Thymus (tissue), 11 donors: ENCODE results near the gene DENND4A. TPM values are rescaled to one million over a fixed set of nuclear protein-coding genes. Genes with fewer than 3 reads are reported as not detected.
"Not testable (repeated sequence)": the region's sequence is repeated elsewhere in the genome, so short reads cannot be mapped to it uniquely, and the experiment has no call there.

ENCODE experiments used
- DNase-seq, 9 donors: peaks; one replicate each; pipeline ENCODE4 v3.0.0-alpha.2; 2013; ENCODE audit warnings: low spot score in 9 of 9, low read depth in 6 of 9, missing footprints in 1 of 9
- H3K27ac ChIP-seq, 2 donors: one replicate each; pipeline ENCODE4 v1.5.1; 2013; ENCODE audit warnings: control low read depth in 1 of 2, low read depth in 1 of 2, low read length in 1 of 2, mild to moderate bottlenecking in 1 of 2, moderate library complexity in 1 of 2
- H3K27me3 ChIP-seq, 2 donors: one replicate each; pipeline ENCODE4 v1.5.1; 2013; ENCODE audit warnings: low read length in 1 of 2; ENCODE audit not compliant: control insufficient read depth in 2 of 2, insufficient read depth in 1 of 2
- H3K36me3 ChIP-seq, 2 donors: one replicate each; pipeline ENCODE4 v1.5.1; 2013; ENCODE audit warnings: low read length in 1 of 2, mild to moderate bottlenecking in 1 of 2, moderate library complexity in 1 of 2; ENCODE audit not compliant: control insufficient read depth in 2 of 2, insufficient read depth in 2 of 2
- H3K4me1 ChIP-seq, 2 donors: one replicate each; pipeline ENCODE4 v1.5.1; 2013; ENCODE audit warnings: low read length in 2 of 2; ENCODE audit not compliant: control insufficient read depth in 2 of 2, insufficient read depth in 2 of 2
- H3K4me3 ChIP-seq, 2 donors: one replicate each; pipeline ENCODE4 v1.5.1; 2013; ENCODE audit warnings: low read length in 2 of 2, control low read depth in 1 of 2, mild to moderate bottlenecking in 1 of 2
- H3K9me3 ChIP-seq, 2 donors: one replicate each; pipeline ENCODE4 v1.5.1; 2013; ENCODE audit warnings: low read length in 1 of 2, mild to moderate bottlenecking in 1 of 2; ENCODE audit not compliant: control insufficient read depth in 2 of 2, insufficient read depth in 1 of 2
- WGBS: extraction: QIAGEN DNeasy Blood & Tissue Kit; methylation state at CpG from one replicate; pipeline ENCODE4 v1.1.7; 2013; 5-methylcytosine and 5-hydroxymethylcytosine counted together
- polyA plus RNA-seq: library from polyadenylated mRNA; stranded (reverse); fragments of 200-250 nt; gene quantifications from one replicate; pipeline ENCODE4 v1.2.3, GENCODE V29; 2013
- total RNA-seq: library from RNA; stranded (reverse); fragments of 120-200 nt; gene quantifications from one replicate; pipeline ENCODE4 v1.2.4, GENCODE V29; 2013
- donor health status: healthy.

The DENND4A gene
- total and polyA plus RNA-seq, 2 donors: 15.9 to 23.8 TPM

- H3K36me3 ChIP-seq: no peaks in the 10 kb centered on the region
- no peaks in the 10 kb centered on the region for H3K4me1 ChIP-seq
- H3K27ac ChIP-seq: no peak overlapping the region
- no peak overlapping the region for H3K4me3 ChIP-seq
- WGBS: 97% methylated on average over 5 of the region's 5 CpGs
- DNase-seq: no peak
- H3K9me3 ChIP-seq: no peaks in the 10 kb centered on the region
- H3K27me3 ChIP-seq: no peaks in the 10 kb centered on the region
These were observed 33.9 kb downstream of the DENND4A start for GRCh38 chr15:65758242-65758641.

GRCh38 chr15:65757256-65757655, 34.8 kb downstream of the DENND4A start:
- WGBS: 100% methylated on average over 2 of the region's 2 CpGs
- Histone ChIP-seq H3K27me3 (no peaks in the 10 kb centered on the region), H3K4me3 (no peak overlapping the region), H3K9me3 (no peaks in the 10 kb centered on the region), H3K36me3 (no peaks in the 10 kb centered on the region), H3K4me1 (no peaks in the 10 kb centered on the region), H3K27ac (no peak overlapping the region)
- no peak for DNase-seq

- WGBS: 90% methylated on average over 7 of the region's 7 CpGs
These were observed 39.9 kb downstream of the DENND4A start for GRCh38 chr15:65752151-65752700.

GRCh38 chr15:65751431-65751830, 40.7 kb downstream of the DENND4A start:
- Histone ChIP-seq H3K27me3 (no peaks in the 10 kb centered on the region), H3K36me3 (peaks cover 3 to 7% of the 10 kb centered on the region in 2 donors), H3K4me3 (no peak overlapping the region), H3K9me3 (no peaks in the 10 kb centered on the region), H3K4me1 (no peaks in the 10 kb centered on the region), H3K27ac (no peak overlapping the region)
- no peak for DNase-seq
- WGBS: 95% methylated on average over 2 of the region's 2 CpGs

More at GRCh38 chr15:65752151-65752700, 39.9 kb downstream of the DENND4A start:
- Histone ChIP-seq H3K4me3 (no peak overlapping the region), H3K27ac (no peak overlapping the region), H3K9me3 (no peaks in the 10 kb centered on the region), H3K27me3 (no peaks in the 10 kb centered on the region), H3K4me1 (no peaks in the 10 kb centered on the region), H3K36me3 (peaks cover 3 to 7% of the 10 kb centered on the region in 2 donors)
- no peak for DNase-seq

DNA sequence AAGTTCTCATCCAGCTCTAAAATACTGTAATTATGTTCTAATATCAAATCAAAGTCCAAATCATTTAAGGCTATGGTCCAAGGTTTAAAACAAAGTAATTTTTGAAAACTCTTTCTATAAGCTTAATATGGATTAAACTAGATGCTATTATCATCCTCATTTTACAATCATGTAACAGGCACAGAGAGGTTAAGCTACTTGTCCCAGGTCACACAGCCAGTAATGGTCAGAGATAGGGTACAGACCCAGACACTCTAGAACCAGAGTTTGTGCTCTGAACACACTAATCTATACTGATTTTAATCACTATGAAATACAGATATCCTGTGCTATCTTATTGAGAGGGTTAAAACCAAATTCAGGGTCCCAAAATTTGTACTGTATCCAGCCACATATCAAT, 44.8 kb downstream of the DENND4A start:
- no peak for DNase-seq
- no peaks in the 10 kb centered on the region for H3K4me1 ChIP-seq
- no peak overlapping the region for H3K4me3 ChIP-seq
- peaks cover 3 to 7% of the 10 kb centered on the region in 2 donors for H3K36me3 ChIP-seq
- no peak overlapping the region for H3K27ac ChIP-seq
- no peaks in the 10 kb centered on the region for H3K27me3 ChIP-seq
- H3K9me3 ChIP-seq: no peaks in the 10 kb centered on the region

- Histone ChIP-seq H3K4me1 (no peaks in the 10 kb centered on the region), H3K9me3 (no peaks in the 10 kb centered on the region), H3K36me3 (peaks cover 3 to 8% of the 10 kb centered on the region in 2 donors), H3K27ac (no peak overlapping the region), H3K27me3 (no peaks in the 10 kb centered on the region), H3K4me3 (no peak overlapping the region)
- no peak for DNase-seq
- whole genome bisulfite sequencing: 97% methylated on average over 1 of the region's 1 CpG
These were observed 48.3 kb downstream of the DENND4A start for GRCh38 chr15:65743637-65744252.

GRCh38 chr15:65740148-65740547, 51.9 kb downstream of the DENND4A start:
- WGBS: 99% methylated on average over 5 of the region's 5 CpGs
- Histone ChIP-seq H3K9me3 (no peaks in the 10 kb centered on the region), H3K27me3 (no peaks in the 10 kb centered on the region), H3K4me1 (no peaks in the 10 kb centered on the region), H3K36me3 (peaks cover 10 to 16% of the 10 kb centered on the region in 2 donors), H3K27ac (no peak overlapping the region), H3K4me3 (no peak overlapping the region)
- DNase-seq: no peak

DNA sequence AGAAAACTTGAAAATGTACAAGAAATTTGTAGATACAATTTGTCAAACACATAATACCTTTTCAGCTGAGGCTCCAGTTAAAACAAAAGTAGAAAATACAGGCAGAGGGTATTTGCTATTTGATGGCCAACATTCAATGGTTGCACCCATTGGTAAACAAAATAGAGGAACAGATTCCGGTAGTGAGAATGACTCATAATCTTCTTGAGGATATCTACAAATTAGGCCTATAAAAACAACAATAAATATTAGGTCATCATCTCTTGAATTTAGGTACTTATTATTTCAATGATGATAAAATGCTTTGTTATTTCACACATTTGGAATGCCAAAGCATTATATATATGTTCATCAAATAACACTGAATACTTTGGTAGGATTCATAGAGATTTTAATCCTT, 53.4 kb downstream of the DENND4A start:
- H3K27ac ChIP-seq: no peak overlapping the region
- H3K36me3 ChIP-seq: peaks cover 16 to 18% of the 10 kb centered on the region in 2 donors
- no peaks in the 10 kb centered on the region for H3K4me1 ChIP-seq
- no peaks in the 10 kb centered on the region for H3K9me3 ChIP-seq
- no peak for DNase-seq
- no peaks in the 10 kb centered on the region for H3K27me3 ChIP-seq
- whole genome bisulfite sequencing: 99% methylated on average over 1 of the region's 1 CpG
- no peak overlapping the region for H3K4me3 ChIP-seq

DNA sequence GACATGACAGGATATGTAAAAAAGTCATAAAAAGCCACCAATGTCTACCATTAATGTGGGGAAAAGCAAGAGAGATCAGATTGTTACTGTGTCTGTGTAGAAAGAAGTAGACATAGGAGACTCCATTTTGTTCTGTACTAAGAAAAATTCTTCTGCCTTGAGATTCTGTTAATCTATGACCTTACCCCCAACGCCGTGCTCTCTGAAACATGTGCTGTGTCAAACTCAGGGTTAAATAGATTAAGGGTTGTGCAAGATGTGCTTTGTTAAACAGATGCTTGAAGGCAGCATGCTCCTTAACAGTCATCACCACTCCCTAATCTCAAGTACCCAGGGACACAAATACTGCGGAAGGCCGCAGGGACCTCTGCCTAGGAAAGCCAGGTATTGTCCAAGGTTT, 58.5 kb downstream of the DENND4A start:
- 95% methylated on average over 4 of the region's 4 CpGs for WGBS
- not testable (repeated sequence) for H3K27ac ChIP-seq, DNase-seq, H3K4me1 ChIP-seq, H3K27me3 ChIP-seq, H3K4me3 ChIP-seq, H3K9me3 ChIP-seq
- peaks cover 15% of the 10 kb centered on the region in 2 donors for H3K36me3 ChIP-seq
